Central memory CD4-positive, alpha-beta T cell (primary cell): ENCODE data around the gene ATG10.
"Not testable (repeated sequence)": the region's sequence is repeated elsewhere in the genome, so short reads cannot be mapped to it uniquely, and the experiment has no call there.

Experiments
- DNase-seq: peaks from one replicate; pipeline ENCODE4 v3.0.0; 2022

Gene ATG10

GRCh38 chr5:81983148-81983547, 11.3 kb downstream of the ATG10 start:
- DNase-seq: not testable (repeated sequence)

- not testable (repeated sequence) for DNase-seq
These were observed 11.7 kb downstream of the ATG10 start for GRCh38 chr5:81983563-81983962.

GRCh38 chr5:81986126-81986525, 14.3 kb downstream of the ATG10 start:
- no peak for DNase-seq

- no peak for DNase-seq
These were observed 17.4 kb downstream of the ATG10 start for GRCh38 chr5:81989204-81989603.

- no peak for DNase-seq
These were observed 22.9 kb downstream of the ATG10 start for GRCh38 chr5:81994679-81995078.

GRCh38 chr5:81995407-81995806, 23.6 kb downstream of the ATG10 start:
- DNase-seq: no peak

- DNase-seq: no peak
These were observed 32.7 kb downstream of the ATG10 start for GRCh38 chr5:82004511-82004910.

- DNase-seq: not testable (repeated sequence)
These were observed 38.0 kb downstream of the ATG10 start for GRCh38 chr5:82009869-82010268.

- no peak for DNase-seq
These were observed 38.9 kb downstream of the ATG10 start for GRCh38 chr5:82010696-82011095.

GRCh38 chr5:82011761-82012160, 39.9 kb downstream of the ATG10 start:
- DNase-seq: no peak

GRCh38 chr5:82014644-82015043, 42.8 kb downstream of the ATG10 start:
- not testable (repeated sequence) for DNase-seq

GRCh38 chr5:82018462-82018861, 46.6 kb downstream of the ATG10 start:
- no peak for DNase-seq

GRCh38 chr5:82019342-82020138, 47.7 kb downstream of the ATG10 start:
- no peak for DNase-seq

GRCh38 chr5:82022499-82022898, 50.7 kb downstream of the ATG10 start:
- DNase-seq: no peak

GRCh38 chr5:82023644-82024043, 51.8 kb downstream of the ATG10 start:
- DNase-seq: no peak

- no peak for DNase-seq
These were observed 59.6 kb downstream of the ATG10 start for GRCh38 chr5:82031220-82032119.

- DNase-seq: not testable (repeated sequence)
These were observed 71.1 kb downstream of the ATG10 start for GRCh38 chr5:82042894-82043293.

GRCh38 chr5:82044010-82044409, 72.2 kb downstream of the ATG10 start:
- no peak for DNase-seq

- no peak for DNase-seq
These were observed 73.9 kb downstream of the ATG10 start for GRCh38 chr5:82045554-82046275.

- no peak for DNase-seq
These were observed 74.4 kb downstream of the ATG10 start for GRCh38 chr5:82046276-82046647.

- DNase-seq: no peak
These were observed 79.1 kb downstream of the ATG10 start for GRCh38 chr5:82050955-82051354.

GRCh38 chr5:82054004-82054710, 82.3 kb downstream of the ATG10 start:
- DNase-seq: no peak

- no peak for DNase-seq
These were observed 85.2 kb downstream of the ATG10 start for GRCh38 chr5:82057051-82057450.
